Common myeloid progenitor, CD34-positive (primary cell): ENCODE results near the gene SNORC.

ENCODE experiments used
- CTCF ChIA-PET: fragments of 350-600 bp; sonication (Branson Sonifier 250); formaldehyde crosslinking; loops from one replicate; lab custom pipeline; 2021; ENCODE audit warnings: antibody characterized with exemption; lab: Charles Lee
- POLR2A ChIA-PET: fragments of 350-600 bp; sonication (Branson Sonifier 250); formaldehyde crosslinking; loops from one replicate; lab custom pipeline; 2021; ENCODE audit warnings: antibody characterized with exemption; lab: Charles Lee
- DNase-seq, 3 donors: peaks; one replicate each; pipeline versions ENCODE4 v3.0.0 to v3.0.0-alpha.2; 2013
- H3K27ac ChIP-seq, 2 experiments: 1 replicate in 1 of 2; 2 replicates in 1 of 2; pipeline ENCODE4 v1.7.0; 2013; ENCODE audit warnings: inconsistent platforms in 2 of 2, low read length in 2 of 2, mild to moderate bottlenecking in 2 of 2, low read depth in 1 of 2, moderate library complexity in 1 of 2; ENCODE audit not compliant: severe bottlenecking in 2 of 2, insufficient read depth in 1 of 2, poor library complexity in 1 of 2
- H3K27me3 ChIP-seq, 5 experiments: replicated peaks in 2 of 5; 1 replicate in 3 of 5; 2 replicates in 2 of 5; pipeline versions ENCODE4 v1.6.1 to v1.7.0; 2013; ENCODE audit warnings: low read length in 4 of 5, mild to moderate bottlenecking in 2 of 5, moderate library complexity in 2 of 5, inconsistent platforms in 1 of 5; ENCODE audit not compliant: insufficient read depth in 5 of 5, control insufficient read depth in 4 of 5
- H3K36me3 ChIP-seq, 4 experiments: 1 replicate in 2 of 4; 2 replicates in 2 of 4; pipeline versions ENCODE4 v1.6.1 to v1.7.0; 2013; ENCODE audit warnings: low read length in 3 of 4, control low read depth in 1 of 4, mild to moderate bottlenecking in 1 of 4; ENCODE audit not compliant: control insufficient read depth in 4 of 4, insufficient read depth in 4 of 4
- H3K4me1 ChIP-seq, 4 experiments: 1 replicate in 3 of 4; 2 replicates in 1 of 4; pipeline versions ENCODE4 v1.6.1 to v1.7.1; 2013; ENCODE audit warnings: low read length in 3 of 4, mild to moderate bottlenecking in 3 of 4, control low read depth in 1 of 4, inconsistent platforms in 1 of 4, moderate library complexity in 1 of 4; ENCODE audit not compliant: control insufficient read depth in 4 of 4, insufficient read depth in 4 of 4; ENCODE audit errors: control extremely low read depth in 1 of 4
- H3K4me3 ChIP-seq, 7 experiments: 1 replicate in 4 of 7; 2 replicates in 3 of 7; pipeline versions ENCODE4 v1.5.1 to v1.7.0; 2013; ENCODE audit warnings: mild to moderate bottlenecking in 7 of 7, low read length in 6 of 7, moderate library complexity in 6 of 7, inconsistent platforms in 2 of 7, low read depth in 2 of 7, control low read depth in 1 of 7; ENCODE audit not compliant: insufficient read depth in 4 of 7, control insufficient read depth in 1 of 7; ENCODE audit errors: extremely low read depth in 1 of 7
- H3K9me3 ChIP-seq, 5 experiments: 1 replicate in 4 of 5; 2 replicates in 1 of 5; pipeline versions ENCODE4 v1.6.1 to v1.7.1; 2013; ENCODE audit warnings: low read length in 4 of 5, mild to moderate bottlenecking in 2 of 5, inconsistent platforms in 1 of 5, low read depth in 1 of 5, moderate library complexity in 1 of 5; ENCODE audit not compliant: control insufficient read depth in 4 of 5, insufficient read depth in 2 of 5; ENCODE audit errors: control extremely low read depth in 1 of 5
- WGBS: methylation state at CpG from one replicate; pipeline ENCODE4 v1.1.5; 2013; ENCODE audit not compliant: insufficient coverage; 5-methylcytosine and 5-hydroxymethylcytosine counted together

The SNORC gene

DNA sequence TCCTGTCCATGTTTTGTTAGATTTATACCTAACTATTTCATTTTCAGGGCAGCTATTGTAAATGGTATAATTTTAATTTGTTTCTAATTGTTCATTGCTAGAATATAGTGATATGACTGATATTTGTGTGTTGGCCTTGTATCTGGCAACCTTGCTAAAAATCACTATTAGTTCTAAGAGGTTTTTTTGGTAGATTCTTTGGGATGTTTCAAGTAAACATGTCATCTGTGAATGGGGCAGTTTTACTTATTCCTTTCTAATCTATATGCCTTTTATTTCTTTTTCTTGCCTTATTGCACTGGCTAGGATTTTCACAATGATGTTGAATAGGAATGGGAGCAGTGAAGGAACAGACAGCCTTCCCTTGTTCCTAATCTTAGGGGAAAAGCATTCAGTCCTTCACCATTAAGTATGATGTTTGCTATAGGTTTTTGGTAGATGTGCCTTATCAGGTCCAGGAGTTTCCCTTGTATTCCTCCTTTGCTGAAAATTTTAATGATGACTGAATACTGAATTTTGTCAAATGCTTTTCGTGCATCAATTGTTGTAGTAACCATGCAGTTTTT is 41.7 kb downstream of the SNORC start:
- WGBS, result no CpG with 5 or more reads among the region's 1 CpG
- no peaks in the 10 kb centered on the region for H3K4me1 ChIP-seq
- H3K36me3 ChIP-seq, result no peaks in the 10 kb centered on the region
- H3K27ac ChIP-seq, result no peak overlapping the region
- H3K9me3 ChIP-seq, result peaks cover 0 to 9% (median 4%) of the 10 kb centered on the region in 5 experiments
- no peak for DNase-seq
- POLR2A ChIA-PET, result no interaction called here
- CTCF ChIA-PET, result no interaction called here
- peaks cover 2 to 10% (median 4%) of the 10 kb centered on the region in 5 experiments for H3K27me3 ChIP-seq
- H3K4me3 ChIP-seq, result no peak overlapping the region

DNA sequence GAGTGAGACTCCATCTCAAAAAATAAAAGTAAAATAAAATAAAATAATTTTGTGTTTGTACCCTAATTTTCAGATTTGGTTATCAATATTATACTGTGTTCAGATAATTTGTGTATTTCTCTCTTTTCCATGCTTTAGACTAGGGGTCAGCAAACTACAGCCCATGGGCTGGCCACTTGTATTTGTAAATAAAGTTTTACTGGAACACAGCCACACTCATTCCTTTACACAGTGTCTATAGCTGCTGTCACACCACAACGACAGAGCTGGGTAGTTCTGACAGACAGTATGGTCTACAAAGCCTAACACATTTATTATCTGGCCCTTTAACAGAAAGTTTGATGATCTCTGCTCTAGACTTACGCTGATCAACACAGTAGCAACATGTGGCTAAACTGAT is 43.8 kb downstream of the SNORC start:
- no peak overlapping the region for H3K27ac ChIP-seq
- ChIA-PET POLR2A (no interaction called here), CTCF (no interaction called here)
- no peak for DNase-seq
- no peaks in the 10 kb centered on the region for H3K4me1 ChIP-seq
- H3K9me3 ChIP-seq, result peaks cover 0 to 9% (median 4%) of the 10 kb centered on the region in 5 experiments
- peaks cover 2 to 13% (median 6%) of the 10 kb centered on the region in 5 experiments for H3K27me3 ChIP-seq
- no peak overlapping the region for H3K4me3 ChIP-seq
- no CpG with 5 or more reads among the region's 2 CpGs for WGBS
- H3K36me3 ChIP-seq, result no peaks in the 10 kb centered on the region

DNA sequence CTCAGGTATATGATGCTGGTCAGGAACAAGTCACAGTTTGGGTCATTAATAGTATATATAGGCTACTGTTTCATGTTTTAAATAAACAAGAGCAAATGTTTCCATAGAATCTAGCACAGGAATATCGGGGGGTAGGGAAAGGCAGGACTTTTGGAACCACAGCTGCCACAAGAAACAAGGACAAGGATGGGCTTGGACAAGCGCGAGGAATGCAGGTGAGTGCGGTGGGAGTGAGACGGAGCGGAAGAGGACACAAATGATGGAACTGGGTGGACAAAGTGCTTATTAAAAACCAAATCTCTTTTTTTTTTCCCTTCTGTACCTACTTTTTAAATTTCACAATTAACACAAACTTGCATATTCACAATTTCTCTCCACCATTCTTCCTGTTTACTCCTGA is 49.1 kb downstream of the SNORC start:
- peaks cover under 1 to 37% (median 26%) of the 10 kb centered on the region in 5 experiments for H3K27me3 ChIP-seq
- DNase-seq, result no peak
- H3K36me3 ChIP-seq, result no peaks in the 10 kb centered on the region
- ChIA-PET POLR2A (no interaction called here), CTCF (interaction anchor here (1.1 kb wide), 1 partner anchor 187 kb away, joined by 3 read pairs; no protein-coding TSS in a partner anchor)
- H3K27ac ChIP-seq, result no peak overlapping the region
- WGBS, result 100% methylated on average over 1 of the region's 6 CpGs
- H3K4me3 ChIP-seq, result no peak overlapping the region
- no peaks in the 10 kb centered on the region for H3K4me1 ChIP-seq
- peaks cover 0 to under 1% (median 0%) of the 10 kb centered on the region in 5 experiments for H3K9me3 ChIP-seq

DNA sequence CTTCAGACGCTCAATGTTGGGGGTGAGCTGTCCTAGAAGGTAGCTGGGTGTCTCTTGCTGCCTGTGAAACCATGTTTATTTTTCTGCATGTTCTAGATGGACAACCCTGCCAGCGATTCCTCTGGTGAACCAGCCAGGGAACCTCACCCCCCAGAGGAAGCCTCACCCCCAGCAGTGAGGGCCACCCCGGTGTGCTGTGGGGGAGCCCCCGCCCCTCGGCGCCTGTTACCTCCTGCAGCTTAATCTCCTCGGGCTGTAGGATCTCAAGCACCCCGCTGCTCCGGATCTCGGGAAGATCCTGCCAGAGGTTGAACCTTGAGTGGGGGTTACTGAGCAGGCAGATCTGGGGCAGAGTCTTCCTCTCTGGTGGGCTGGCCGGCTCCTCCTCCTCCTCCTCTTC is 50.0 kb downstream of the SNORC start:
- no peak overlapping the region for H3K27ac ChIP-seq
- ChIA-PET CTCF (interaction anchor here (1.1 kb wide), 1 partner anchor 186 kb away, joined by 3 read pairs; no protein-coding TSS in a partner anchor), POLR2A (no interaction called here)
- peaks cover 3 to 46% (median 24%) of the 10 kb centered on the region in 5 experiments for H3K27me3 ChIP-seq
- no peak overlapping the region for H3K4me3 ChIP-seq
- peaks cover 0 to 5% (median 3%) of the 10 kb centered on the region in 5 experiments for H3K9me3 ChIP-seq
- DNase-seq, result no peak
- H3K4me1 ChIP-seq, result no peaks in the 10 kb centered on the region
- no peaks in the 10 kb centered on the region for H3K36me3 ChIP-seq
- WGBS, result 64% methylated on average over 10 of the region's 11 CpGs

DNA sequence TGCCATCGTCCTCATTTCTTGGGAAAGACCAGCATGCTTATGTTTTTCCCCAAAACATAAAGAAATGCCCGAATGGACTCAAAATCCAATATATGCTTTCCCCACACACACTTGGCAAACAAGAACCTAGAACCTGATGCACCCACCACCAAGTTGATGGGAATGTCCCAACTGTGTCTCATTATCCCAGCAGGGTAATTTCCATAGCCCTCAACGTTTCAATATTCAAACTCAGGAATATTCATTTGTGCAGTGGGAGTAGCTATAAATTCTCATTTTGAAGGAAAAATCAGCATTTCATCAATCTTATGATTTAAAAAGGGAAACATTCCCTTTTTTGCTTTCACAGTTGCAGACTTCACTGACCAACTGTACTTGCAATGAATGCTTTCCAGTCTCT is 50.7 kb downstream of the SNORC start:
- POLR2A ChIA-PET, result no interaction called here
- H3K4me1 ChIP-seq, result no peaks in the 10 kb centered on the region
- CTCF ChIA-PET, result no interaction called here
- no peak overlapping the region for H3K4me3 ChIP-seq
- no peak for DNase-seq
- WGBS, result 90% methylated on average over 2 of the region's 3 CpGs
- H3K27ac ChIP-seq, result no peak overlapping the region
- H3K27me3 ChIP-seq, result peaks cover 3 to 53% (median 29%) of the 10 kb centered on the region in 5 experiments
- H3K9me3 ChIP-seq, result peaks cover 0 to 6% (median 4%) of the 10 kb centered on the region in 5 experiments
- no peaks in the 10 kb centered on the region for H3K36me3 ChIP-seq

DNA sequence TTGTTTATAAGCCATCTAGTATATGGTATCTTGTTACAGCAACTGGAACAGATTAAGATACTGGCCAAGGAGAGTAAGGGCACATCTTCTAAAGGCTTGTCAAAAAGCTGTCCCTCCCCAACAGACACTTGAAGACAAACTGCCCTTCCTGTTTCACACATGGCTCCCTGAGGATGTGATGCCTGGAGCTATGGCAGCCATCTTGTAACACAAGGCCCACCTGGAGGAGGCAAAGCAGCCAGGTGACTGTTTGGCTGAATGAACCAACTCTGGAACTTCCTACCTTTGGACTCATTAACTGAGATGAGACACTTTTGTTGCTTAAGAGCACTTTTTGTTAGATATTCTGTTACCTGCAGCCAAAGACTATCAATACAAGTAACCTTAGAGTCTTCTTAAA is 54.4 kb downstream of the SNORC start:
- Histone ChIP-seq H3K4me1 (peaks cover 0 to 19% (median 11%) of the 10 kb centered on the region in 4 experiments), H3K36me3 (no peaks in the 10 kb centered on the region), H3K4me3 (no peak overlapping the region), H3K9me3 (peaks cover 0 to 10% (median 5%) of the 10 kb centered on the region in 5 experiments), H3K27me3 (peaks cover 13 to 82% (median 39%) of the 10 kb centered on the region in 5 experiments), H3K27ac (no peak overlapping the region)
- CTCF ChIA-PET, result no interaction called here
- POLR2A ChIA-PET, result no interaction called here
- no peak for DNase-seq

DNA sequence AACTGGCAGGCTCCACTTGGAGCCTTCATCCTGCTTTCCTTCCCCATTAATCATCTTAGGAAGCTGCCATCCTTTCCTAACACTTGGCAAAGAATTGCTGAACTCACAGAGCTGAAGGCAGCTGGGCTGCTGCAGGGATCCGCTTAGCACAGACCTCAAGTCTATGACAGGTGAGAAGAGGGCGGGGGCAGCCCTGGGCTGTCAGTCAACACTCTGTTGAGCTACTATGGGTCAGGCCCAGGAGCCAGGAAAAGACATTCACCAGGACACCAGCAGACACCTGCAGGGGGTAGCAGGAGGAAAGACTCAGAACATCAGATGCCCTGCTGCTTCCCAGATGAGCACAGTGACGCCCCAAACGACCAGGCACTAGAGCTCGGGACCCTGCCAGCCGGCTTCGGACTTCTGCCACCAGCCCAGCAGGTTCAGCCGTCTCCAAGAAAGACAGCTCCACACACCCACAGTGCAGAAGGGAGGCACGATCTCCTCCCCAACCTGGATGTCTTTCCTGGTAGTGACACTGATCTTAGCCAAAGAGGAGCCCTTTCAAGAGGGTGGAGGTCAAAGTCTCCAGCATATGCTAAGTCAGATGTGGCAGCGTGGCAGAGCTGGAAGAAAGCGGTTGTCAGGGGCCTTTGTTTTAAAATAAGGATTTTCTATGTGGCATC is 55.2 kb downstream of the SNORC start:
- no peak overlapping the region for H3K4me3 ChIP-seq
- H3K27ac ChIP-seq, result no peak overlapping the region
- no peak for DNase-seq
- peaks cover 0 to 19% (median 11%) of the 10 kb centered on the region in 4 experiments for H3K4me1 ChIP-seq
- peaks cover 0 to 13% (median 5%) of the 10 kb centered on the region in 5 experiments for H3K9me3 ChIP-seq
- ChIA-PET CTCF (interaction anchor here (1.2 to 1.6 kb wide), 2 partner anchors 51 to 59 kb away, joined by 3 read pairs; no protein-coding TSS in a partner anchor), POLR2A (no interaction called here)
- H3K36me3 ChIP-seq, result no peaks in the 10 kb centered on the region
- H3K27me3 ChIP-seq, result peaks cover 13 to 82% (median 42%) of the 10 kb centered on the region in 5 experiments
- 48% methylated on average over 6 of the region's 11 CpGs for WGBS
